GM18951 (cell line): ENCODE measurements around the gene INO80B.
A peak's percentile ranks its signal among the peaks of the same experiment; 100 is the strongest.
"Not testable (repeated sequence)": the region's sequence is repeated elsewhere in the genome, so short reads cannot be mapped to it uniquely, and the experiment has no call there.

Experiments
- POLR2A ChIP-seq: IDR thresholded peaks from 4 replicates; pipeline ENCODE4 v1.6.1; 2011; ENCODE audit warnings: mild to moderate bottlenecking; ENCODE audit not compliant: insufficient read length, insufficient read depth; ENCODE audit errors: extremely low read depth
- in situ Hi-C: fragments of 300-500 bp; cut with MboI; formaldehyde crosslinking; loops from one replicate; pipeline ENCODE4 v1.12.0; 2022; ENCODE audit warnings: low sequenced_read_pairs, mixed read lengths, inconsistent platforms; ENCODE audit not compliant: unreplicated experiment

Gene INO80B

DNA sequence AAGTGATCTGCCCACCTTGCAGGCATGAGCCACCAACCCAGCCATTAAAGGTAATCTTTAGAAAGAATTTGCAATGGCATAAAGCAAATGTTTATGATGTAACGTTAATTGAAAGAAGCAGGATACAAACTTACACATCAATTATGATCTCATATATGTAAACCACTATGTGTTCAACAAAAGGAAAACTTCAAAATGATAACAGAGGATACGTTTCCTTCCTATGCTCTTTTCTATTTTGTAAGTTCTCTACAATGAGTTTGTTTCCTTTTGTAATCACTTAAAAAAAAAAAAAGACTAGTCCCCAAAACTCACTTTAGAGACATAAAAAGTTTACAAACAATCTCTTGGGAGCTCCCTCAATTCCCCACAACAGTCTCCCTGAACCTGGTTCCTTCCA, 34.9 kb upstream of the INO80B start:
- in situ Hi-C loops = no loop called here
- TF ChIP-seq POLR2A = no peak

DNA sequence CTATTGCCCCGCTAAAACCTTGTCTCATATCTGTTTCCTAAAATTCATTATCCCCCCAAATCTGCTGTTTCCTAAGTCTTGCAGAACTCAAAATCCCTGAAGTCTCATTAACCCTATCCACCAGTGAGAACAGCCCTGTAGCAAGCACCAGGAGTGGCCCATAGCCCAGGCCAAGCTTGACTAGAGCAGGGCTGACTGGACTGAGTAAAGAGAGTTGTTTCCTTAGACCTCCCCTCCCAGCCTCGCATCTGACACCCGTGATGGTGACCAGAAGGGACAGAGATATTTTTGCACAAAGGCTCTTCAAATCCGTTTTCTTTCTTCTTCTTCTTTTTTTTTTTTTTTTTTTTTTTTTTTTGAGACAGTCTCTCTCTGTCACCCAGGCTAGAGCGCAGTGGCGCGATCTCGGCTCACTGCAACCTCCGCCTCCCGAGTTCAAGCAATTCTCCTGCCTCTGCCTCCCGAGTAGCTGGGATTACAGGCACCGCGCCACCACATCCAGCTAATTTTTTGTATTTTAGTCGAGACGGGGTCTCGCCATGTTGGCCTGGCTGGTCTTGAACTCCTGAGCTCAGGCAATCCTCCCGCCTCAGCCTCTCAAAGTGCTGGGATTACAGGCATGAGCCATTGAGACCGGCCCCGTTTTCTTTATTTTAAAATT, 34.3 kb upstream of the INO80B start:
- in situ Hi-C loops = not testable (repeated sequence)

DNA sequence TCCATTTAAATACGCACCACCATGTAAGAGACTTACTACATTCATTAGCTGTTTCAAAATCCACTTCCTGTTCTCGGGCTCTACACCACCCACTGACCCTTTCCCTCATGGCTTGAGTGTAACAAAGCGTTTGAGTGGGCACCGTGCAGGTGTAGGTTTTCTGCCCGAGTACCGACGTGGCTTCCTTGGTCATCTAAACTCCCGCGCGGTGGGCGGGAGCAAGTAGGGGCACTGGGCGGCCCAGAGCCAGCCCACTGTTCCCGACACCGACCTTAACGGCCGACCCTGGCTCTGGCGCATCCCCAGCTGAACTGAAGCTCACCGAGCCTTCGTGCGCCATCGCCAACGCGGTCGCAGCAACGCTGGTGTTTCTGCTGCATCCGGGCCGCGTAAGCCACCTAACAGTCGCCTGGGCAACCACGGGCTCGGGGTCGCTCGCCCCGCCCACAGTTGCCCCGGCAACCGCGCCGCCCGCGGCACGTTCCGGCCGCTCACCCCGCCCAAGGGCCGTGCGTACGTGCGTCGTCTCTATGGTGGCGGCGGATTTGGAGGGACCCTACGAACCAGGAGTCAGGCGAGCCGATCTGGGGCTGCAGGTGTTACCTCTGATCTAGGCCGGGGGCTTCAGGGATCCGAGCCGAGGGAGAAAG, 33.5 kb upstream of the INO80B start, which contains the start of the genes C2orf81 and WDR54:
Gene C2orf81, minus strand, starts transcription at position 399 of the 650 bp plus-strand sequence. Its CDS starts 59 bp downstream, at position 340.
Gene WDR54, plus strand, starts transcription at position 510 of the 650 bp plus-strand sequence. CDS start 424 bp downstream, outside the sequence.
- peak; percentile 80 for TF ChIP-seq POLR2A
- in situ Hi-C loops = no loop called here

DNA sequence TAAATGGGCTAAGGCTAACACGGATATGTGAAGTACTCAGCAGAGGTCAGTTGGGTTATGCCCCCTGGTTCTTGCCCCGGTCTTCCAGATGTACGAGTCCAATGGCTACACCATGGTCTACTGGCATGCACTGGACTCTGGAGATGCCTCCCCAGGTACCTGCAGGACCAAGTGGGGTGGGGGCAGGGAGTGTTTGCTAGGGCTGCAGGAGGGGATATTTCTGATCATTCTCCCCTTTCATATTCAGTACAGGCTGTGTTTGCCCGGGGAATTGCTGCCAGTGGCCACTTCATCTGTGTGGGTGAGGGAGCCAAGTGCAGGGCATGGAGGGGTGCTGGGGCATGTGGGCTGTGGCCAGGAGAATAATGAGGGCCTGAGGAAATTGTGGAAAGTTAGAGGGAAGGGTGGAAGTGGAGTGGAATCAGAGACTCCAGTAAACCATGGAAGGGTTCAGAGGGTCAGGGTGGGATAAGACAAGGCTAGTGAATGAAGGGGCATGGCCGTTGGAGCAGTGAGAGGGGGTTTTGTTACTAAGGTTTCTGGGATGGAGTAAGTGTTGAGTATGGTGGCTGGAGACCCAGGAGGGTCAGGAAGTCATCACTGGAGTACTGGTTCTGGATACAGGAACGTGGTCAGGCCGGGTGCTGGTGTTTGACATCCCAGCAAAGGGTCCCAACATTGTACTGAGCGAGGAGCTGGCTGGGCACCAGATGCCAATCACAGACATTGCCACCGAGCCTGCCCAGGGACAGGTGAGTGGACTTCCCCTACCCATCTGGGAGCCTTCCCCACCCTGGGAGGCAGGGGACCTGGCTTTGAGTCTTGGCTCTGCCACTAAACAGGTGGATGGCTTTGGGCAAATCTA, 31.4 kb upstream of the INO80B start:
- TF ChIP-seq POLR2A = no peak
- in situ Hi-C loops = no loop called here

DNA sequence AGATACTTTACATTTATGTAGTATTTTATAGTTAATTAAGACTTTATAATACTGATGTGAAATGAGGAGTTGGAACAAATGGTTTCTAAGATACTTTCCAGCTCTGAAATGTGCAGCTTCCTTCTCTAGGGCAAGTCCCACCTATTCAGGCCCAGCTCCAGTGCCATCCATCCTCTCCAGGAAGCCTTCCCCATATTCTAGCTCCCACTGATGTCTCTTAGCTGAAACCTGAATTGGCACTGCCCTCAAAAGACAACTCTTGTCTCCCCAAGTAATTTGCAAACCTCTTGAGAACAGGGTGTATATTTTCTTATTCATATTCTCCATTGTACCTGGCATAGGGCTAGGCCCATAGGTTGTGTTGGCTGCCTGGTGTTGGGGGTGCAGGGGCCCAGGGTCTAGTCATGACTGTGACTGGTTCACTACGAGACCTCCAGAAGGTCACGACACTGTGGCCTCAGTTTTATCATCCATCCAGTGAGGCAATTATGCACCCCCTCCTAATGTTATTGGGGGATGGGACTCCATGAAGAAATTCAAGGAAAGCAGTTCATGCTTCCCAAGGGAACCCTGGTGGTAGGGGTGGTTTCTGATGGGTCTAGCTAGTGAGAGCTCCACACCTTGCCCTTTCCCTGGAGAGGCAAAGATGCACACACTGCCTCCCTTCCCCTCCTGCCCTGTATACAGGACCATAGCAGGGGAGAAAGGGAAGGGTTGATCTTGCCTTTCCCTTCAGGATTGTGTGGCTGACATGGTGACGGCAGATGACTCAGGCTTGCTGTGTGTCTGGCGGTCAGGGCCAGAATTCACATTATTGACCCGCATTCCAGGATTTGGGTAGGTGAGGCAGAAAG, 30.5 kb upstream of the INO80B start:
- in situ Hi-C loops = no loop called here
- no peak for TF ChIP-seq POLR2A

DNA sequence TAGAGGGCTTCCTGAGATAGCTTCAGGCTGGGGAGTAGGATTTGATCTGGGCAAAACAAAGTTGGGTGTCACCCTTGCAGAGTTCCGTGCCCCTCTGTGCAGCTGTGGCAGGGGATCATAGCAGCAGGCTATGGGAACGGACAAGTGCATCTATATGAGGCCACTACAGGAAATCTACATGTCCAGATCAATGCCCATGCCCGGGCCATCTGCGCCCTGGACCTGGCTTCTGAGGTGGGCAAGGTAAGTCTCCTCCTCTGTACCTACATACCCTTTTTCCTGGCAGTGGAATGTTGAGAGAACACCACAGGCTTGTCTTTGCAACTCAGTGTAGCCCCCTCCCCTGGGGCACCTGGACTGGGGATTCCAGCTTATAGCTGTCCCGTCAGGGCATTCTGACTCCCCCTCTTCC, 29.9 kb upstream of the INO80B start:
- in situ Hi-C loops = no loop called here
- TF ChIP-seq POLR2A = no peak

DNA sequence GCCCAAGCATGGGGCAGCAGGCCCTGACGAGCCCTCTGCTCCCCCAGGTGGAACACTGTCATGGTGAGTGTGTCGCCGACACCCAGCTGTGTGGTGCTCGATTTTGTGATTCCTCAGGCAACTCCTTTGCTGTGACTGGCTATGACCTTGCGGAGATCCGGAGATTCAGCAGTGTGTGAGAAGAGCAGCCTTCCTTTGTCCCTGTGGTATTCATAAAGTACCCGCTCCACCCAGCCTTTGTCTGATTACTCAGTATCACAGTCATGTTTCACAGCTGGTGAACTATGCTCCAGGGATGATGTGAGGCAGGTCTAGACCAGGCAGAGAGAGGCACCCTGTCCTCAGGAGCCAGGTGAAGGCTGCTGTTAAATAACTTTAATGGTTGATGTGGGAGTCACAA, 29.4 kb upstream of the INO80B start:
- TF ChIP-seq POLR2A = no peak

DNA sequence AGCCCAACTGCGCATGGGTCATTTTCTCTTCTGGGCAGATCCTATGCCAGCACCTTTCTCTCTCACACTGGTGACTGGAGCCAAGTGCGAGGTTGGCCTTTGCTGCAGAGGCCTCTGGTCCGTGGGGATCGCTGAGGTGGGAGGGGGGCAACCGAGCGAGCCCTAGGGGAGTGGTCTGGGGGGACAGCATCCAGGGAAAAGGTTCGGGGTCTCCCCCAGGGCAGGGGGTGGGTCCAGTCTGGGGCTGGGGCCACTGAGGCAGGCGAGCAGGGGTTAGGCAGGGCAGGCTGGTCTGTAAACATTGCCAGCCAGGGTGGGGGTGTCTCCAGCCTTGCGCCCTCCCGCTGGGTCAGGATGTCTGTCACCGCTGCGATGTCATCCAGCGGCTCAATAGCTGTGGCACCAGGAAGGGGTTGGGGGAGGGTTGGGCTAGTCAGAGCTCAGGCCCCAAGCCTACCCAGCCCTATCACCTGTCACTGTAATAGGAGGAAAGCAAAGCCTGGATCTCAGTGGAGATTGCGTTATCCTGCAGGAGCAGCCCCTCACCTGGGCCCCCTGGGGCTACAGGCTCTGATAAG, 28.6 kb upstream of the INO80B start:
- no peak for TF ChIP-seq POLR2A

More for the DNA sequence above, 29.4 kb upstream of the INO80B start:
- in situ Hi-C loops = no loop called here

DNA sequence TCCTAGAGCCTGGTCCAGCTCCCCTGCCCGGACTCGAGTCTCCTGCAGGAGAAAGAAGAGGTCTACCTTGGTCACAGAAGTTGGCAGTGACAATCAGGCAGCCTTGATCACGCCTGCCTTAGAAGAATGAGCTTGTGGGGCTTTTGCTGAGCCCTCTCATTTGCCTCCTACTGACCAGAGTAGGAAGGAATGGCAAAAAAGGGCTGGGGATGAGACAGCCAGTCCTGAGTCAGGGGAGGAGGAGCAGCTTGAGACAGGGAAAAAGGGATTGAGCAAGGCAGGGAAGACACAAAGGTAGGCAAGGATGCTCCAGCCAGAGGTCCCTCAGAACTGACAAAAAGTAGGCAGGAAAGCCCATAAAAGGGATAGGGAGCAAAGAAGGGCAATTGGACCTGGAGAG, 27.3 kb upstream of the INO80B start:
- in situ Hi-C loops = no loop called here
- no peak for TF ChIP-seq POLR2A

More for the DNA sequence above, 28.6 kb upstream of the INO80B start:
- in situ Hi-C loops = no loop called here

DNA sequence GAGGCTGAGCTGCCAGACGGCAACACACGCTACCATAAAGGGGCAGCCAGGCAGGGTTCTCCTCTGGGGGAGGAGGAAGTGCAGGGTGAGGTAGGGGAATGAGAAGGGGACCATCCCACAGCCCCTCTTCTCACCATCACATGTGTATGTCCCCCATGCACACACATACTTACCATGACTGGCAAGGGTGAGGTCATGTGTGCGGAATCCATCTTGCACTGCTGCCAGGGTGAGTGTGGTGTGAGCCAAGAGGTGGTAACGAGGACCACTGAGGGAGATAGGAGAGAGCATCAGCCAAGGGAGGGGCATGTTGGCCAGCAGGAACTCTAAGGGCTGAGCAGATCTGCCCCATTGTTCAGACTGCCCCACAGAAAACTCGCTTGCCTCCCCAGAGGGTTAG, 26.2 kb upstream of the INO80B start:
- in situ Hi-C loops = no loop called here
- TF ChIP-seq POLR2A = no peak

DNA sequence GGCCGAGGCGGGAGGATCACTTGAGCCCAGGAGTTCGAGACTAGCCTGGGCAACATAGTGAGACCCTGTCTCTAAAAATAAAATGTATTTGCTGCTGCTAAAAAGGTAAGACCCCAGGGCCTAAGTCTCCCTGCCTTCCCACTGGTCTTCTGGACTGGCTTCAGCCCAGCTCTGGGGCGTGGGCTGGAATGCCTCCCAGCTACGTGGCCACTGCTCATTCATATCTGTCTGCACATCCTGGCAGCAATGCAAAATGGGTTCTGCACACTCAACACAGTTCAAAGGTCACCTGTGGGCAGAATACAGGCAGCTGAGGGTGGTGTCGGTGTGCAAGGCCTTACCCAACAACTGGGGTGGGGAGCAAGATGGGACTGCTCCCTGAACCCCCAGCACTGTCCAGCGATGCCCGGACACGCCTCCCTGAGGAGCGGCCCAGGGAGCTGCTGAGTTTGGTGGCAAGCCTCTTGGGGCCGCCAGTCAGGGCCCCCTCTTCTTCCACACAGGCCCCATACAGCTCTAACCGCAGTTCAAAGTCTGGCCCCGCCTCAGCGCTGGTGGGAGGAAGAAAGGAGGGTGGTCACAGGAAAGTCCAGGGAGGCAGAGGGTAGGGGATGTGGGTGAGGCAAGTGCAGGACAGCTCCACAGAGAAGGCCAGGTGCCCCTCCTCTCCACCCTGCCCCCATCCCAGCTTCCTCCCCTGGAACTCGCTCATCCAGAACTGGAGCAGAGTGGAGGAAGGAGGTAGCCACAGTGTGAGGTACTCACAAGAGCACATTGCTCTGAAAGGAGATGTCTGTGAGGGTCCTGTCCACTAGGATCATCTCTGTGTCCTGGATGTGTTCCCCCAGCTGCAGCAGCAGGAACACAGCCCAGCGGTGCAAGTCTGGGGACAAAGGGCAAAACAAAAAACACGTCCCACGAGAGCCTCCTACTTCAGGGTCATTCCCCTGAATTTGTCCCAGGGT, 25.1 kb upstream of the INO80B start:
- TF ChIP-seq POLR2A = no peak
- in situ Hi-C loops = no loop called here

DNA sequence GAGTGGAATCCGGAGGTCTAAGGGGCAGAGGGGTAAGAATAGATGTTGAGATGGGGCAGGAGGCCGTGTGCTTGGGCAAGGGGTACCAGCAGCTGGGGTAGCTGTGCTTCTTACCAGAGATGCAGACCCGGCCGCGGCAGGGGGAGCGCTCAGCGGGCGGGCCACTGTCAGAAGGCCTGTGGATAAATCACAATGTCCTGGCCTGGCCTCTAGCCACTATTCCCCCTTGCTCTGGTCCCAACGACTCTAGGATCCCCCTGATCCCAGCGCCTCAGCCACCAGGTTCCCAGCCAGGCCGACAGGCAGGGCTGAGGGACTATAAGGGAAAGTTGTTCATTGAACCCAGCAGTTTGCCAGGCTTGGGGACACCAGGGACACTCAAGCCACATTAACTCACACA, 24.4 kb upstream of the INO80B start:
- no peak for TF ChIP-seq POLR2A
- in situ Hi-C loops = no loop called here
